Activated CD4-positive, alpha-beta T cell treated with anti-CD3 and anti-CD28 coated beads, Interleukin-2, amount 10 ng/mL, durations not matched to agents 24 days and 14 days (primary cell): ENCODE data around the gene WASHC4. TPM values are rescaled to one million over a fixed set of nuclear protein-coding genes. Genes with fewer than 3 reads are reported as not detected.
"Not testable (repeated sequence)": the region's sequence is repeated elsewhere in the genome, so short reads cannot be mapped to it uniquely, and the experiment has no call there.

Experiments
- DNase-seq: peaks from one replicate; pipeline ENCODE4 v3.0.0; 2022
- H3K27ac Mint-ChIP-seq: one replicate; pipeline ENCODE4 v1.8.0; 2022; ENCODE audit warnings: mild to moderate bottlenecking, mixed read lengths
- H3K27me3 Mint-ChIP-seq: one replicate; pipeline ENCODE4 v1.8.0; 2022; ENCODE audit warnings: mixed read lengths
- H3K36me3 Mint-ChIP-seq: one replicate; pipeline ENCODE4 v1.8.0; 2022; ENCODE audit warnings: low read depth, mild to moderate bottlenecking, mixed read lengths
- H3K4me1 Mint-ChIP-seq: one replicate; pipeline ENCODE4 v1.8.0; 2021; ENCODE audit warnings: mixed read lengths
- H3K4me3 Mint-ChIP-seq: one replicate; pipeline ENCODE4 v1.8.0; 2022; ENCODE audit warnings: mild to moderate bottlenecking, moderate library complexity, mixed read lengths
- H3K9me3 Mint-ChIP-seq: one replicate; pipeline ENCODE4 v1.8.0; 2021; ENCODE audit warnings: mixed read lengths
- intact Hi-C: fragments of 100-400 bp; cut with micrococcal nuclease; formaldehyde crosslinking; loops from one replicate; pipeline ENCODE4 v1.15.1; 2023
- total RNA-seq: library from RNA; stranded (reverse); gene quantifications from 2 replicates; pipeline ENCODE4 v1.2.3, GENCODE V29; 2022

The WASHC4 gene
- total RNA-seq, 1 donor from 2014 or later = 36.5 TPM

- intact Hi-C loops = no loop called here
- no peaks in the 10 kb centered on the region for H3K9me3 Mint-ChIP-seq
- H3K27ac Mint-ChIP-seq = no peak overlapping the region
- no peak for DNase-seq
- H3K4me3 Mint-ChIP-seq = peak overlapping the region; percentile 4
- H3K36me3 Mint-ChIP-seq = peaks cover 2% of the 10 kb centered on the region
- H3K27me3 Mint-ChIP-seq = peaks cover 41% of the 10 kb centered on the region
- H3K4me1 Mint-ChIP-seq = peaks cover 9% of the 10 kb centered on the region
These were observed 24.5 kb upstream of the WASHC4 start for GRCh38 chr12:105083031-105083430.

- Mint-ChIP-seq H3K27ac (peak overlapping the region; percentile 65), H3K9me3 (no peaks in the 10 kb centered on the region), H3K27me3 (peaks cover 41% of the 10 kb centered on the region), H3K4me1 (peaks cover 9% of the 10 kb centered on the region), H3K4me3 (peak overlapping the region; percentile 87), H3K36me3 (peaks cover 2% of the 10 kb centered on the region)
- DNase-seq = peak; percentile 58
- intact Hi-C loops = loop anchor here (1.0 kb wide), 1 partner anchor 25 kb away; no protein-coding TSS in a partner anchor
These were observed 23.9 kb upstream of the WASHC4 start for GRCh38 chr12:105083551-105084105.

- H3K27ac Mint-ChIP-seq = peak within 1 kb of the TSS; percentile 65
- H3K4me3 Mint-ChIP-seq = peak within 1 kb of the TSS; percentile 87
- intact Hi-C loops = loop anchor here (1.0 kb wide), 1 partner anchor 24 kb away; no protein-coding TSS in a partner anchor
- DNase-seq = peak; percentile 89
- H3K27me3 Mint-ChIP-seq = peaks cover 33% of the 10 kb centered on the region
- peaks cover 9% of the 10 kb centered on the region for H3K4me1 Mint-ChIP-seq
- peaks cover 2% of the 10 kb centered on the region for H3K36me3 Mint-ChIP-seq
- H3K9me3 Mint-ChIP-seq = no peaks in the 10 kb centered on the region
These were observed 23.0 kb upstream of the WASHC4 start, which contains the start of gene ALDH1L2 for GRCh38 chr12:105084251-105085250. Gene ALDH1L2 (minus strand): TSS chr12:105084458. CDS start chr12:105084436, 22 bp downstream.

DNA sequence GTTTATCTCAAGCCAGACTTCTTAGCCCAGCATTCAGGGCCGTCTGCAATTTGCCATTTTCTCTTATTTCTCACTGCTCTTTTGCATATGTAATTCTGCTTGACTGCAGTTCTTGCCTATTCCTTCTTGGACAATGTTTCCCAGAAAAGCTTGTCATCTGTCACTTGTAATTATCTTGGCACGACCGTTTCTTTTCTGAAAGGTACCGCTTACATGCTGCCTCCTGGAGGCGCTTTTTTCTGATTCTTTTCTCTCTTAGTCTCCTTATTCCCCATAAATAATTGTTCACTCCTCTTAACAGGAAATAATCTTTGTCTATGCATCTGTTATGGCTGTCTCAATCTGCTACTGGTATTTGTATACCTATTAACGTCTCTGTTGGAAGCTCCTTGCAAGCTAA, 22.0 kb upstream of the WASHC4 start:
- no peak overlapping the region for H3K27ac Mint-ChIP-seq
- H3K4me1 Mint-ChIP-seq = peaks cover 9% of the 10 kb centered on the region
- no peak for DNase-seq
- H3K9me3 Mint-ChIP-seq = no peaks in the 10 kb centered on the region
- H3K4me3 Mint-ChIP-seq = peak overlapping the region; percentile 22
- H3K27me3 Mint-ChIP-seq = peaks cover 41% of the 10 kb centered on the region
- peaks cover 2% of the 10 kb centered on the region for H3K36me3 Mint-ChIP-seq
- intact Hi-C loops = no loop called here

DNA sequence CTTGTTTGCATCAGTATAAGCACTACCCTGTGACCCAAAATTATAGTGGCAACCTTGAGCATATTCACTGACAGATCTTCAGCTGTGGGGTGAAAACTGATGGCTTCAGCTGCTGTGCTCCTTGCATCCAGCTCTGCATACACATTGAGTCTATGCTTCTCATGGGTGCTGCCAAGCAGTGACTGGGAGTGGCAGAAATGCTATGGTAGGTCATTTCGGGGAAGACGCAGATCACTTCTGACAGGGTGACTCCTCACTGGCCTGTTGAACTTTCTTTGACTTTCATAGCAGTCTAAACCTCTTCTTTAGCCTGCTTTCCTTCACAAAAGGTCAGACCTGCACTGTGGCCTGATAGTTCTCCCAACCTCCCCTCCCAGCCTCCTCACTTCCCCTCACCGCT, 17.7 kb upstream of the WASHC4 start:
- no peaks in the 10 kb centered on the region for H3K36me3 Mint-ChIP-seq
- intact Hi-C loops = no loop called here
- peaks cover 45% of the 10 kb centered on the region for H3K27me3 Mint-ChIP-seq
- no peak overlapping the region for H3K4me3 Mint-ChIP-seq
- no peaks in the 10 kb centered on the region for H3K4me1 Mint-ChIP-seq
- H3K27ac Mint-ChIP-seq = no peak overlapping the region
- no peak for DNase-seq
- no peaks in the 10 kb centered on the region for H3K9me3 Mint-ChIP-seq

- intact Hi-C loops = no loop called here
- Mint-ChIP-seq H3K9me3 (no peaks in the 10 kb centered on the region), H3K4me1 (no peaks in the 10 kb centered on the region), H3K27ac (no peak overlapping the region), H3K36me3 (no peaks in the 10 kb centered on the region), H3K4me3 (no peak overlapping the region), H3K27me3 (peaks cover 43% of the 10 kb centered on the region)
- DNase-seq = no peak
These were observed 17.2 kb upstream of the WASHC4 start for GRCh38 chr12:105090361-105090760.

- Mint-ChIP-seq H3K27ac (no peak overlapping the region), H3K27me3 (peaks cover 35% of the 10 kb centered on the region), H3K4me1 (no peaks in the 10 kb centered on the region), H3K36me3 (no peaks in the 10 kb centered on the region), H3K9me3 (peaks cover 7% of the 10 kb centered on the region), H3K4me3 (no peak overlapping the region)
- no peak for DNase-seq
- intact Hi-C loops = no loop called here
These were observed 15.9 kb upstream of the WASHC4 start for GRCh38 chr12:105091476-105092206.

DNA sequence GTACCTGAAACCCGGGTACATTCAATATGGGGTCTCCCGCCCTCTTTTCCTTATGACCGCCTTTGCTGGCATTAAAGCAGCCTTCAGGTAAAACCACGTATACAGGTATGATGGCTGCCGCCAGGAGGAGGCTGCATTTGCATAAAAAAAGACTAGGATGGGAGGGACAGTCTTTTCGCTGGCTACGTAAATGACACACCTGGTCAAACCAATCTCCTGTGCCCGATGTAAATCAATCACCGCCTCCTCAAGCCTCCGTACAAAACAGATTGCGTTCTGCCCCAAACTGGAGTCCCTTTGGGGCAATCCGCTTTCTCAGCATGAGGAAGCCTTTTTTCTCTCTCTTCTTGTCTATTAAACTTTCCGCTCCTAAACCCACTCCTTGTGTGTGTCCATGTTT, 15.2 kb upstream of the WASHC4 start:
- Mint-ChIP-seq H3K9me3 (peaks cover 9% of the 10 kb centered on the region), H3K4me1 (no peaks in the 10 kb centered on the region), H3K27me3 (peaks cover 36% of the 10 kb centered on the region), H3K4me3 (no peak overlapping the region), H3K27ac (no peak overlapping the region), H3K36me3 (no peaks in the 10 kb centered on the region)
- intact Hi-C loops = no loop called here
- DNase-seq = no peak

- DNase-seq, H3K4me1 Mint-ChIP-seq, H3K4me3 Mint-ChIP-seq, intact Hi-C loops, H3K27ac Mint-ChIP-seq, H3K36me3 Mint-ChIP-seq: not testable (repeated sequence)
- peaks cover 53% of the 10 kb centered on the region for H3K27me3 Mint-ChIP-seq
- peaks cover 16% of the 10 kb centered on the region for H3K9me3 Mint-ChIP-seq
These were observed 12.2 kb upstream of the WASHC4 start for GRCh38 chr12:105095338-105095737.

GRCh38 chr12:105099356-105099755, 8.2 kb upstream of the WASHC4 start:
- no peaks in the 10 kb centered on the region for H3K36me3 Mint-ChIP-seq
- peaks cover 16% of the 10 kb centered on the region for H3K9me3 Mint-ChIP-seq
- peaks cover 53% of the 10 kb centered on the region for H3K27me3 Mint-ChIP-seq
- peaks cover 5% of the 10 kb centered on the region for H3K4me1 Mint-ChIP-seq
- no peak for DNase-seq
- no peak overlapping the region for H3K27ac Mint-ChIP-seq
- intact Hi-C loops = no loop called here
- no peak overlapping the region for H3K4me3 Mint-ChIP-seq

DNA sequence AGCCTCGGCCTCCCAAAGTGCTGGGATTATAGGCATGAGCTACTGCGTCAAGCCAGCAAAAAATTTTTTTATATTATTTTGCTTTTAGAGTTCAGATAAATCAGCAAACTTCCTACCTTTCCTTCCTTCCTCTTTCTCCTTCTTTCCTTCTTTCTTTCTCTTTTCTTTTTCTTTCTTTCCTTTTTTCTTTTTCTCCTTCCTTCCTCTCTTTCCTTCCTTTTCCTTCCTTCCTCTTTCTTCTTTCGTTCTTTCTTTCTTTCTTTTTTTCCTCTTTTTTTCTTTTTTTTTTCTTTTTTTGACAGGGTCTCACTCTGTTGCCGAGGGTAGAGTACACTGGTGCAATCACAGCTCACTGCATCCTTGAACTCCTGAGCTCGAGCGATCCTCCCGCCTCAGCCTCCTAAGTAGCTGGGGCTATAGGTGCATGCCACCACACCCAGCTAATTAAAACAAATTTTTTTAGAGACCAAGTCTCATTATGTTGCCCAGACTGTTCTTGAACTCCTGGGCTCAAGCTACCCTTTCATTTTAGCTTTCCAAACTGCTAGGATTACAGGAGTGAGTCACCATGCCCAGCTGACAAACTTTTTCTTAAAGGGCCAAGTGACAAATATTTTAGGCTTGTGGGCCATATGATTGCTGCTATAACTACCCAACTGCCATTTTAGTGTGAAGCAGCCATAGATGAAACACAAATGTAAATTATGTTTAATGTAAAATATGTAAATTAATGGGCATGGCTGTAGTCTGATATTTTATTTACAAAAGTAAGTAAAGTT, 7.1 kb upstream of the WASHC4 start:
- intact Hi-C loops = loop anchor here (10.0 kb wide), 1 partner anchor 896 kb away; no protein-coding TSS in a partner anchor
- H3K27me3 Mint-ChIP-seq = peaks cover 57% of the 10 kb centered on the region

GRCh38 chr12:105100998-105101397, 6.5 kb upstream of the WASHC4 start:
- H3K4me1 Mint-ChIP-seq = peaks cover 5% of the 10 kb centered on the region
- H3K4me3 Mint-ChIP-seq = no peak overlapping the region
- DNase-seq = no peak
- peaks cover 19% of the 10 kb centered on the region for H3K9me3 Mint-ChIP-seq
- intact Hi-C loops = loop anchor here (10.0 kb wide), 1 partner anchor 896 kb away; no protein-coding TSS in a partner anchor
- no peak overlapping the region for H3K27ac Mint-ChIP-seq
- H3K36me3 Mint-ChIP-seq = no peaks in the 10 kb centered on the region
- peaks cover 57% of the 10 kb centered on the region for H3K27me3 Mint-ChIP-seq

More for the DNA sequence above, 7.1 kb upstream of the WASHC4 start:
- Mint-ChIP-seq H3K27ac (no peak overlapping the region), H3K9me3 (peaks cover 20% of the 10 kb centered on the region), H3K4me1 (peaks cover 5% of the 10 kb centered on the region), H3K4me3 (no peak overlapping the region), H3K36me3 (no peaks in the 10 kb centered on the region)
- DNase-seq = no peak

DNA sequence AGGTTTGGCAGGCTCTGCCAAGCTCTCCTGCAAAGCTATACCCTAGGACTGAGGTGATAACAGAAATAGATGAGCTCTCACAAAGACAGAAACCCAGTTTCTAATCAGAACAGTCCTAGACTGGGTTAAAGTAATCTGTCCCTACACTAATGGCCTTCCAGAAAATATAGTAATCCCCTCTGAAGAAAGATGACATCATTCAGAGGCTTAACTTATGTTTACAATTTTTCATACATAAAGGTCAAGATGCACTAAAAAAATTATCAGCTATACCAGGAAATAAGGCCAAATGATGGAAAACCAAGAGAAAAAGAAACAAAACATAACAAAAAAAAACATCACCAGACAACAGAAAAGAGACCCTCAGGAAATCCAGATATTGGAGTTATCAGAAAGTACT, 4.9 kb upstream of the WASHC4 start:
- Mint-ChIP-seq H3K27me3 (peaks cover 62% of the 10 kb centered on the region), H3K9me3 (peaks cover 9% of the 10 kb centered on the region), H3K27ac (no peak overlapping the region), H3K4me3 (no peak overlapping the region), H3K4me1 (peaks cover 13% of the 10 kb centered on the region), H3K36me3 (no peaks in the 10 kb centered on the region)
- no peak for DNase-seq
- intact Hi-C loops = loop anchor here (10.0 kb wide), 1 partner anchor 898 kb away; no protein-coding TSS in a partner anchor
